ENCODE results near the gene LENEP. TPM values are rescaled to one million over a fixed set of nuclear protein-coding genes. Genes with fewer than 3 reads are reported as not detected.

LENEP gene
- total and polyA plus RNA-seq, 2 of the 8 experiments (the other 6 are each of a cell fraction or from before 2014, with no cell fraction given) = 1.3 TPM; not detected in 1

GRCh38 chr1:154944401-154945159, 48.8 kb upstream of the LENEP start (continued):
- TF ChIP-seq GABPA (IDR thresholded peaks at IDR 0.05; ENCODE audit: borderline replicate concordance, insufficient read depth, low read length) (no peak), NRF1 (IDR thresholded peaks at IDR 0.05; ENCODE audit: low read depth, low read length) (no peak), BCL11A (IDR thresholded peaks at IDR 0.05; ENCODE audit: low read depth in 2 of 2, low read length in 2 of 2) (no peak), BACH1 (IDR thresholded peaks at IDR 0.05; ENCODE audit: low read length) (no peak), GTF2F1 (IDR thresholded peaks at IDR 0.05; ENCODE audit: borderline replicate concordance, low read depth, low read length) (no peak)
